SU-DHL-6 (cell line): Measurements from ENCODE around the gene FAM174A.

ENCODE experiments used
- EZH2phosphoT487 ChIP-seq: fragments of 200-600 bp; sonication (generic), shearing (Covaris generic); conservative IDR thresholded peaks from 2 replicates; pipeline ENCODE4 v1.6.1; 2018; ENCODE audit warnings: mild to moderate bottlenecking, antibody characterized with exemption, low read length, moderate library complexity, mixed read lengths
- TF ChIP-seq, protein P1 (sequence below): fragments of 200-600 bp; sonication (generic); IDR thresholded peaks from one replicate; pipeline ENCODE4 v1.5.1; 2017; ENCODE audit warnings: antibody characterized with exemption, mild to moderate bottlenecking, low read length, moderate library complexity; ENCODE audit not compliant: insufficient read depth, poor library complexity, severe bottlenecking

DNA sequence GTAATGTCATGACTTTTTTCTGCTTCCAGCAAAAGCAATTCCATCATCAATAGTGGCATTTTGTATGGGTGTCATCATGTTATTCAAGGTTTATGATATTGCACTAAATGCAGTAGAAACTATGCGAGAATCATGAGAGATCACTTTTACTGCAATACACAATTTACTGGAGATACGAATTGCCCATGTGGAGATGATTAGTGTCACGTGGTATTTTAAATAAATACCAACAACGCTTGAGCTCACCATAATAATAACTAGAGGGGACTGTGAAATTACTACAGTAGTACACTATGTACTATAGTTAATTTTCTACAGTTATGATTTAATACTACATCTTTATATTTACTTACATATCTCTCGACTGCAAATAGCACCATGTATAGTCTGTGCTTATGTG lies 49.7 kb downstream of the FAM174A start:
- TF ChIP-seq, protein P1, sequence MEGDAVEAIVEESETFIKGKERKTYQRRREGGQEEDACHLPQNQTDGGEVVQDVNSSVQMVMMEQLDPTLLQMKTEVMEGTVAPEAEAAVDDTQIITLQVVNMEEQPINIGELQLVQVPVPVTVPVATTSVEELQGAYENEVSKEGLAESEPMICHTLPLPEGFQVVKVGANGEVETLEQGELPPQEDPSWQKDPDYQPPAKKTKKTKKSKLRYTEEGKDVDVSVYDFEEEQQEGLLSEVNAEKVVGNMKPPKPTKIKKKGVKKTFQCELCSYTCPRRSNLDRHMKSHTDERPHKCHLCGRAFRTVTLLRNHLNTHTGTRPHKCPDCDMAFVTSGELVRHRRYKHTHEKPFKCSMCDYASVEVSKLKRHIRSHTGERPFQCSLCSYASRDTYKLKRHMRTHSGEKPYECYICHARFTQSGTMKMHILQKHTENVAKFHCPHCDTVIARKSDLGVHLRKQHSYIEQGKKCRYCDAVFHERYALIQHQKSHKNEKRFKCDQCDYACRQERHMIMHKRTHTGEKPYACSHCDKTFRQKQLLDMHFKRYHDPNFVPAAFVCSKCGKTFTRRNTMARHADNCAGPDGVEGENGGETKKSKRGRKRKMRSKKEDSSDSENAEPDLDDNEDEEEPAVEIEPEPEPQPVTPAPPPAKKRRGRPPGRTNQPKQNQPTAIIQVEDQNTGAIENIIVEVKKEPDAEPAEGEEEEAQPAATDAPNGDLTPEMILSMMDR: no peak
- TF ChIP-seq EZH2phosphoT487: no peak
